NB4 (cell line): ENCODE results near the gene MPV17L.

Source experiments
- MYC ChIP-seq: IDR thresholded peaks from 2 replicates; pipeline ENCODE4 v1.6.1; 2011; ENCODE audit warnings: low read depth, low read length
- POLR2A ChIP-seq: IDR thresholded peaks from 2 replicates; pipeline ENCODE4 v1.6.1; 2011; ENCODE audit warnings: mild to moderate bottlenecking; ENCODE audit not compliant: insufficient read length; ENCODE audit errors: extremely low read depth
- TF ChIP-seq, protein P1 (sequence below): IDR thresholded peaks from one replicate; pipeline ENCODE4 v1.5.1; 2012; ENCODE audit warnings: low read depth, low read length
- TF ChIP-seq, protein P2 (sequence below): IDR thresholded peaks from 2 replicates; pipeline ENCODE4 v1.6.1; 2011; ENCODE audit warnings: low read depth, low read length

- TF ChIP-seq POLR2A, result no peak
- TF ChIP-seq, protein P1, sequence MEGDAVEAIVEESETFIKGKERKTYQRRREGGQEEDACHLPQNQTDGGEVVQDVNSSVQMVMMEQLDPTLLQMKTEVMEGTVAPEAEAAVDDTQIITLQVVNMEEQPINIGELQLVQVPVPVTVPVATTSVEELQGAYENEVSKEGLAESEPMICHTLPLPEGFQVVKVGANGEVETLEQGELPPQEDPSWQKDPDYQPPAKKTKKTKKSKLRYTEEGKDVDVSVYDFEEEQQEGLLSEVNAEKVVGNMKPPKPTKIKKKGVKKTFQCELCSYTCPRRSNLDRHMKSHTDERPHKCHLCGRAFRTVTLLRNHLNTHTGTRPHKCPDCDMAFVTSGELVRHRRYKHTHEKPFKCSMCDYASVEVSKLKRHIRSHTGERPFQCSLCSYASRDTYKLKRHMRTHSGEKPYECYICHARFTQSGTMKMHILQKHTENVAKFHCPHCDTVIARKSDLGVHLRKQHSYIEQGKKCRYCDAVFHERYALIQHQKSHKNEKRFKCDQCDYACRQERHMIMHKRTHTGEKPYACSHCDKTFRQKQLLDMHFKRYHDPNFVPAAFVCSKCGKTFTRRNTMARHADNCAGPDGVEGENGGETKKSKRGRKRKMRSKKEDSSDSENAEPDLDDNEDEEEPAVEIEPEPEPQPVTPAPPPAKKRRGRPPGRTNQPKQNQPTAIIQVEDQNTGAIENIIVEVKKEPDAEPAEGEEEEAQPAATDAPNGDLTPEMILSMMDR, result no peak
- TF ChIP-seq, protein P2, sequence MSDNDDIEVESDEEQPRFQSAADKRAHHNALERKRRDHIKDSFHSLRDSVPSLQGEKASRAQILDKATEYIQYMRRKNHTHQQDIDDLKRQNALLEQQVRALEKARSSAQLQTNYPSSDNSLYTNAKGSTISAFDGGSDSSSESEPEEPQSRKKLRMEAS, result no peak
- TF ChIP-seq MYC, result no peak
Measured at GRCh38 chr16:15396948-15397594, 1.5 kb downstream of the MPV17L start.
